GM21717 (cell line): Measurements from ENCODE around the gene PRSS27.

Experiments
- ATAC-seq: cut with Tn5 transposase; IDR thresholded peaks from one replicate; pipeline ENCODE4 v1.9.1; 2021; ENCODE audit warnings: mild to moderate bottlenecking, moderate library complexity; ENCODE audit not compliant: unreplicated experiment

Gene PRSS27

GRCh38 chr16:2710021-2710710 lies 9.9 kb downstream of the PRSS27 start:
- no peak for ATAC-seq

- no peak for ATAC-seq
These were observed 10.4 kb downstream of the PRSS27 start for GRCh38 chr16:2709588-2709984.

GRCh38 chr16:2708955-2709587 lies 11.0 kb downstream of the PRSS27 start:
- no peak for ATAC-seq

GRCh38 chr16:2708290-2708639 lies 11.8 kb downstream of the PRSS27 start:
- ATAC-seq: no peak

GRCh38 chr16:2707368-2708289 lies 12.4 kb downstream of the PRSS27 start:
- ATAC-seq: no peak

- no peak for ATAC-seq
These were observed 13.3 kb downstream of the PRSS27 start for GRCh38 chr16:2706611-2707311.

- ATAC-seq: no peak
These were observed 13.9 kb downstream of the PRSS27 start for GRCh38 chr16:2706085-2706484.

- no peak for ATAC-seq
These were observed 14.7 kb downstream of the PRSS27 start for GRCh38 chr16:2705351-2705750.

GRCh38 chr16:2704983-2705275 lies 15.1 kb downstream of the PRSS27 start:
- ATAC-seq: no peak

- no peak for ATAC-seq
These were observed 15.7 kb downstream of the PRSS27 start for GRCh38 chr16:2704166-2704982.

GRCh38 chr16:2702871-2703745 lies 16.9 kb downstream of the PRSS27 start:
- ATAC-seq: no peak

GRCh38 chr16:2702438-2702825 lies 17.6 kb downstream of the PRSS27 start:
- ATAC-seq: no peak

GRCh38 chr16:2701713-2702437 lies 18.1 kb downstream of the PRSS27 start:
- no peak for ATAC-seq

GRCh38 chr16:2701272-2701671 lies 18.8 kb downstream of the PRSS27 start:
- no peak for ATAC-seq

GRCh38 chr16:2700786-2701185 lies 19.2 kb downstream of the PRSS27 start:
- ATAC-seq: no peak

GRCh38 chr16:2699791-2700600 lies 20.0 kb downstream of the PRSS27 start:
- no peak for ATAC-seq

GRCh38 chr16:2698965-2699750 lies 20.9 kb downstream of the PRSS27 start:
- ATAC-seq: no peak
